Neuronal stem cell (in vitro differentiated cells): ENCODE data around the gene PCSK9.
A peak's percentile ranks its signal among the peaks of the same experiment; 100 is the strongest.

Source experiments
- DNase-seq: peaks from one replicate; pipeline ENCODE4 v3.0.0-alpha.2; 2013; ENCODE audit warnings: low spot score
- H2AFZ ChIP-seq: one replicate; pipeline ENCODE4 v1.6.1; 2013; ENCODE audit warnings: mild to moderate bottlenecking, low read length, inconsistent platforms
- H2AK5ac ChIP-seq: 2 replicates; pipeline ENCODE4 v1.6.1; 2013; ENCODE audit warnings: low read depth, mild to moderate bottlenecking, inconsistent platforms, low read length, moderate library complexity, mixed read lengths
- H2BK120ac ChIP-seq: 2 replicates; pipeline ENCODE4 v1.6.1; 2013; ENCODE audit warnings: low read depth, mild to moderate bottlenecking, inconsistent platforms, low read length, moderate library complexity, mixed read lengths
- H2BK12ac ChIP-seq: one replicate; pipeline ENCODE4 v1.6.1; 2013; ENCODE audit warnings: low read length, inconsistent platforms
- H2BK15ac ChIP-seq: 2 replicates; pipeline ENCODE4 v1.6.1; 2013; ENCODE audit warnings: mild to moderate bottlenecking, low read length, inconsistent platforms, mixed read lengths
- H2BK5ac ChIP-seq: one replicate; pipeline ENCODE4 v1.6.1; 2013; ENCODE audit warnings: inconsistent platforms, mild to moderate bottlenecking, low read length, moderate library complexity
- H3K14ac ChIP-seq: one replicate; pipeline ENCODE4 v1.6.1; 2013; ENCODE audit warnings: low read length, inconsistent platforms
- H3K18ac ChIP-seq: 2 replicates; pipeline ENCODE4 v1.6.1; 2013; ENCODE audit warnings: low read length, inconsistent platforms
- H3K23ac ChIP-seq: 2 replicates; pipeline ENCODE4 v1.6.1; 2013; ENCODE audit warnings: low read depth, mild to moderate bottlenecking, mixed read lengths, low read length, inconsistent platforms; ENCODE audit not compliant: poor library complexity
- H3K27ac ChIP-seq: replicated peaks from 3 replicates; pipeline ENCODE4 v1.5.1; 2013; ENCODE audit warnings: low read length, inconsistent platforms
- H3K27me3 ChIP-seq, 3 experiments: 2 replicates each; pipeline ENCODE4 v1.6.1; 2013; ENCODE audit warnings: low read length in 3 of 3, mild to moderate bottlenecking in 2 of 3, inconsistent platforms in 1 of 3, low read depth in 1 of 3, mixed read lengths in 1 of 3, moderate library complexity in 1 of 3; ENCODE audit not compliant: control insufficient read depth in 3 of 3, insufficient read depth in 3 of 3
- H3K36me3 ChIP-seq, 2 donors: replicated peaks in 1 of 2; 2 replicates each; pipeline ENCODE4 v1.6.1; 2013; ENCODE audit warnings: low read length in 2 of 2; ENCODE audit not compliant: control insufficient read depth in 2 of 2, insufficient read depth in 2 of 2
- H3K4ac ChIP-seq: 2 replicates; pipeline ENCODE4 v1.6.1; 2013; ENCODE audit warnings: inconsistent platforms, mild to moderate bottlenecking, low read length, moderate library complexity
- H3K4me1 ChIP-seq, 2 donors: 1 replicate in 1 of 2; 2 replicates in 1 of 2; pipeline ENCODE4 v1.6.1; 2013; ENCODE audit warnings: low read length in 2 of 2, low read depth in 1 of 2; ENCODE audit not compliant: control insufficient read depth in 2 of 2, insufficient read depth in 1 of 2
- H3K4me2 ChIP-seq: one replicate; pipeline ENCODE4 v1.6.1; 2013; ENCODE audit warnings: mild to moderate bottlenecking, low read length, inconsistent platforms; ENCODE audit not compliant: insufficient read depth, poor library complexity, severe bottlenecking
- H3K4me3 ChIP-seq, 2 donors: 2 replicates each; pipeline ENCODE4 v1.5.1; 2013; ENCODE audit warnings: low read length in 2 of 2, mild to moderate bottlenecking in 2 of 2, inconsistent platforms in 1 of 2, moderate library complexity in 1 of 2
- H3K79me1 ChIP-seq: one replicate; pipeline ENCODE4 v1.6.1; 2013; ENCODE audit warnings: low read depth, mild to moderate bottlenecking, inconsistent platforms, low read length, moderate library complexity
- H3K9ac ChIP-seq: one replicate; pipeline ENCODE4 v1.6.1; 2013; ENCODE audit warnings: mild to moderate bottlenecking, low read depth, low read length, inconsistent platforms; ENCODE audit not compliant: poor library complexity
- H3K9me3 ChIP-seq, 2 donors: replicated peaks in 1 of 2; 2 replicates each; pipeline versions ENCODE3 to v1.6.1; 2013; ENCODE audit warnings: low read length in 2 of 2, mild to moderate bottlenecking in 2 of 2, inconsistent platforms in 1 of 2, low read depth in 1 of 2, mixed read lengths in 1 of 2, moderate library complexity in 1 of 2; ENCODE audit not compliant: control insufficient read depth in 2 of 2, insufficient read depth in 1 of 2
- H4K8ac ChIP-seq: one replicate; pipeline ENCODE4 v1.6.1; 2013; ENCODE audit warnings: low read depth, mild to moderate bottlenecking, inconsistent platforms, low read length, moderate library complexity
- H4K91ac ChIP-seq: one replicate; pipeline ENCODE4 v1.6.1; 2013; ENCODE audit warnings: low read length, low read depth, mild to moderate bottlenecking, inconsistent platforms; ENCODE audit not compliant: poor library complexity
- WGBS, 2 donors: extraction: QIAGEN DNeasy Blood & Tissue Kit; methylation state at CpG; one replicate each; pipeline ENCODE4 v1.1.7; 2013; ENCODE audit warnings: missing lambda C conversion rate in 2 of 2, mixed read lengths in 1 of 2; ENCODE audit not compliant: insufficient read length in 2 of 2, insufficient replicate concordance in 1 of 2; ENCODE audit errors: extremely low coverage in 2 of 2; 5-methylcytosine and 5-hydroxymethylcytosine counted together

Gene PCSK9

DNA sequence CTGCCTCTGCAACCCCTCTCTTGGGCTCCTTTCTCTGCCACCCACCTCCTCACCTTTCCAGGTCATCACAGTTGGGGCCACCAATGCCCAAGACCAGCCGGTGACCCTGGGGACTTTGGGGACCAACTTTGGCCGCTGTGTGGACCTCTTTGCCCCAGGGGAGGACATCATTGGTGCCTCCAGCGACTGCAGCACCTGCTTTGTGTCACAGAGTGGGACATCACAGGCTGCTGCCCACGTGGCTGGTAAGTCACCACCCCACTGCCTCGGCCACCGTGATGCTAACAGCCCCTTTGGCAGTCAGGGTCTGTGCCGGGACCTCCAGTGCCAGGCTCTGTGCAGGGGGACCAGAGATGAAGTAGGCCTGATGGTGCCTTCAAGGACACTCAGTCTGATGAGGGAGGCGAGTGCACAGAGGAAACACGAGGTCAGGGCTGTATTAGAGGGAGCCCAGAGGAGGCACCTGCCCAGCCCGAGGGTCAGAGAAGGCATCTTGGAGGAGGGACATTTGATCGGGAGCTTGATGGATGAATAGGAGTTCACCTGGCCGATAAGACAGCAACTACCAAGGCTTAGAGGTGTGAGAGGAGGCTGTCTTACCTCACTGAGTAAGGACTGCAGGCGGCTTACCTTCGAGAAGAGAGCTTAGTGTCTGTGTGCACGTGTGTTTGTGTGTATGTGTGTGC, 18.1 kb downstream of the PCSK9 start:
- Histone ChIP-seq H3K9ac (no peak overlapping the region), H3K4me1 (no peaks in the 10 kb centered on the region), H3K36me3 (peaks cover 0 to 7% of the 10 kb centered on the region in 2 donors), H2BK12ac (no peak overlapping the region), H3K18ac (no peak overlapping the region), H4K91ac (no peak overlapping the region), H3K79me1 (no peaks in the 10 kb centered on the region), H3K27ac (no peak overlapping the region), H4K8ac (no peak overlapping the region), H3K4me2 (no peak overlapping the region), H2BK5ac (no peak overlapping the region), H2BK120ac (no peak overlapping the region), H3K14ac (no peak overlapping the region), H3K4me3 (no peak overlapping the region), H2AFZ (no peak overlapping the region), H2AK5ac (no peak overlapping the region), H3K9me3 (no peaks in the 10 kb centered on the region), H3K23ac (peak overlapping the region; percentile 46), H3K27me3 (no peaks in the 10 kb centered on the region), H3K4ac (no peak overlapping the region), H2BK15ac (no peak overlapping the region)
- no peak for DNase-seq
- no CpG with 5 or more reads among the region's 15 CpGs for WGBS, 2 donors

DNA sequence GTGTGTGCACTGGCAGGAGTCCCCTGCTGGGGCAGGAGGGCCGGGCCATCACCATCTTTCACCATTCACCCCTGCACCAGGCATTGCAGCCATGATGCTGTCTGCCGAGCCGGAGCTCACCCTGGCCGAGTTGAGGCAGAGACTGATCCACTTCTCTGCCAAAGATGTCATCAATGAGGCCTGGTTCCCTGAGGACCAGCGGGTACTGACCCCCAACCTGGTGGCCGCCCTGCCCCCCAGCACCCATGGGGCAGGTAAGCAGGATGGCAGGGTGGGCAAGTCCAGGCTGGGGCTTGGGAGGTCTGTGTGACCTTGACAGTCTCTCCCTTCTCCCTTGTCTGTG, 18.6 kb downstream of the PCSK9 start:
- no peak overlapping the region for H4K8ac ChIP-seq
- H3K36me3 ChIP-seq: peaks cover 0 to 7% of the 10 kb centered on the region in 2 donors
- H3K79me1 ChIP-seq: no peaks in the 10 kb centered on the region
- no peak overlapping the region for H3K4ac ChIP-seq
- no peak overlapping the region for H3K27ac ChIP-seq
- H3K9me3 ChIP-seq: no peaks in the 10 kb centered on the region
- no peak overlapping the region for H3K4me2 ChIP-seq
- H2AK5ac ChIP-seq: no peak overlapping the region
- H3K14ac ChIP-seq: no peak overlapping the region
- no CpG with 5 or more reads among the region's 6 CpGs for WGBS, 2 donors
- no peak overlapping the region for H2BK5ac ChIP-seq
- no peaks in the 10 kb centered on the region for H3K27me3 ChIP-seq
- H2BK120ac ChIP-seq: no peak overlapping the region
- no peak overlapping the region for H2AFZ ChIP-seq
- peak overlapping the region; percentile 46 for H3K23ac ChIP-seq
- peak overlapping the region; percentile 57 for H3K18ac ChIP-seq
- H2BK15ac ChIP-seq: no peak overlapping the region
- no peak overlapping the region for H3K9ac ChIP-seq
- no peak overlapping the region for H4K91ac ChIP-seq
- DNase-seq: no peak
- no peak overlapping the region for H3K4me3 ChIP-seq
- no peaks in the 10 kb centered on the region for H3K4me1 ChIP-seq
- no peak overlapping the region for H2BK12ac ChIP-seq

DNA sequence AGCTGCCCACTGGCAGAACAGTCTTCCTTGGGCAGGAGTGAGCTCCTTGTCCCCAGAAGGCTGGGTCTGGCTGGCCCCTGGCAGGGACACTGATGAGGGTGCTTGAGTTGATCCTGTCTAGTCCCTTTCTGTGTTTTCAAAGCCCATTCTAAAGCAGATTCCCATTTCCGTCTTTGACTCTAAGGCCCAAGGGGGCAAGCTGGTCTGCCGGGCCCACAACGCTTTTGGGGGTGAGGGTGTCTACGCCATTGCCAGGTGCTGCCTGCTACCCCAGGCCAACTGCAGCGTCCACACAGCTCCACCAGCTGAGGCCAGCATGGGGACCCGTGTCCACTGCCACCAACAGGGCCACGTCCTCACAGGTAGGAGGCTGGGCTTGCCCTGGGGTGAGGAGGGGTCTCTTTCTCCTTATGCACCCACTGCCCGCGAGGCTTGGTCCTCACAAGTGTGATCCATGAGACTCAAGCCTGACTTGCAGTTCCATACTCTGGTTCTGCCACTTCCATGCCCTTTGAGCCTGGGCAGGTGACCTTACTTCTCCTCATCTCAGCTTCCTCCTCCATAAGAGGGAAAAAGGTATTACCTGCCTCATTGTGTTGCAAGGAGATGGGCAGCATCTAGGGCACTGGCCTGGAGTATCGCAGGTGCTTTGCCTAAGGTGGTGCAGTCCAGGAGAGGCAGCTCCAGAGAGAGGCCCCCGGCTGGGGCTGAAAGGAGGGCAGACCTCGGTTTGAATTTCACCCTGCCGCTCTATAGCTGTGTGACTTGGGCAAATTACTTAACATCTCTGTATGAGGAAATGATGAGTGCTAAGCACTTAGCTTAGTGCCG, 20.2 kb downstream of the PCSK9 start:
- Histone ChIP-seq H3K9me3 (no peaks in the 10 kb centered on the region), H3K18ac (no peak overlapping the region), H3K4me3 (peak overlapping the region in 1 of 2 donors; percentile 33), H2AK5ac (no peak overlapping the region), H2AFZ (no peak overlapping the region), H3K9ac (no peak overlapping the region), H3K36me3 (peaks cover 0 to 7% of the 10 kb centered on the region in 2 donors), H3K79me1 (peaks cover 3% of the 10 kb centered on the region), H4K91ac (no peak overlapping the region), H4K8ac (no peak overlapping the region), H3K27me3 (no peaks in the 10 kb centered on the region), H2BK12ac (no peak overlapping the region), H3K4me1 (no peaks in the 10 kb centered on the region), H3K14ac (no peak overlapping the region), H3K23ac (no peak overlapping the region), H3K27ac (no peak overlapping the region), H3K4me2 (no peak overlapping the region), H2BK120ac (no peak overlapping the region), H2BK15ac (no peak overlapping the region), H2BK5ac (no peak overlapping the region), H3K4ac (no peak overlapping the region)
- WGBS, 2 donors: no CpG with 5 or more reads among the region's 14 CpGs
- no peak for DNase-seq
